ENCODE results near the gene ZNF664.

The ZNF664 gene

DNA sequence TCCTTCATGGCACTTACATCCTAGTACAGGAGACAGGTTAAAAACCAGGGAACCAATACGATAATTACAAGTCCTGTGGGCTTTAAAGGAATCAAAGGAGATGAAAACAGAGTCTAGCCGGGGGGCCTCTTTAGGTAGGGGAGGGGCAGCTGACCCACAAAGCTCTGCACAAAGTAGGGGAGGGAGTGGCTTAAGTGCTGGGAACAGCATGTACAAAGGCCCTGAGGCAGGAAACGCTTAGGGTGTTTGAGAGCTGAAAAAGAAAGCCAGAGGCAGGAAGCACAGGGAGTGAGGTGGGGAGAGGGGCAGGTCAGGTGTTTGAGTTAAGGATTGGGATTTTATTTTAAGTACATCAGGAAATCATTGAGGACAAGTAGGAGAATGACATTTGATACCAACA, 37.7 kb downstream of the ZNF664 start:
- no peak for DNase-seq (ENCODE audit: low read depth)
- H3K4me3 ChIP-seq (ENCODE audit: low read length): no peak overlapping the region
- TF ChIP-seq, protein P1, sequence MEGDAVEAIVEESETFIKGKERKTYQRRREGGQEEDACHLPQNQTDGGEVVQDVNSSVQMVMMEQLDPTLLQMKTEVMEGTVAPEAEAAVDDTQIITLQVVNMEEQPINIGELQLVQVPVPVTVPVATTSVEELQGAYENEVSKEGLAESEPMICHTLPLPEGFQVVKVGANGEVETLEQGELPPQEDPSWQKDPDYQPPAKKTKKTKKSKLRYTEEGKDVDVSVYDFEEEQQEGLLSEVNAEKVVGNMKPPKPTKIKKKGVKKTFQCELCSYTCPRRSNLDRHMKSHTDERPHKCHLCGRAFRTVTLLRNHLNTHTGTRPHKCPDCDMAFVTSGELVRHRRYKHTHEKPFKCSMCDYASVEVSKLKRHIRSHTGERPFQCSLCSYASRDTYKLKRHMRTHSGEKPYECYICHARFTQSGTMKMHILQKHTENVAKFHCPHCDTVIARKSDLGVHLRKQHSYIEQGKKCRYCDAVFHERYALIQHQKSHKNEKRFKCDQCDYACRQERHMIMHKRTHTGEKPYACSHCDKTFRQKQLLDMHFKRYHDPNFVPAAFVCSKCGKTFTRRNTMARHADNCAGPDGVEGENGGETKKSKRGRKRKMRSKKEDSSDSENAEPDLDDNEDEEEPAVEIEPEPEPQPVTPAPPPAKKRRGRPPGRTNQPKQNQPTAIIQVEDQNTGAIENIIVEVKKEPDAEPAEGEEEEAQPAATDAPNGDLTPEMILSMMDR (conservative IDR thresholded peaks at IDR 0.05; ENCODE audit: low read depth, low read length): no peak

DNA sequence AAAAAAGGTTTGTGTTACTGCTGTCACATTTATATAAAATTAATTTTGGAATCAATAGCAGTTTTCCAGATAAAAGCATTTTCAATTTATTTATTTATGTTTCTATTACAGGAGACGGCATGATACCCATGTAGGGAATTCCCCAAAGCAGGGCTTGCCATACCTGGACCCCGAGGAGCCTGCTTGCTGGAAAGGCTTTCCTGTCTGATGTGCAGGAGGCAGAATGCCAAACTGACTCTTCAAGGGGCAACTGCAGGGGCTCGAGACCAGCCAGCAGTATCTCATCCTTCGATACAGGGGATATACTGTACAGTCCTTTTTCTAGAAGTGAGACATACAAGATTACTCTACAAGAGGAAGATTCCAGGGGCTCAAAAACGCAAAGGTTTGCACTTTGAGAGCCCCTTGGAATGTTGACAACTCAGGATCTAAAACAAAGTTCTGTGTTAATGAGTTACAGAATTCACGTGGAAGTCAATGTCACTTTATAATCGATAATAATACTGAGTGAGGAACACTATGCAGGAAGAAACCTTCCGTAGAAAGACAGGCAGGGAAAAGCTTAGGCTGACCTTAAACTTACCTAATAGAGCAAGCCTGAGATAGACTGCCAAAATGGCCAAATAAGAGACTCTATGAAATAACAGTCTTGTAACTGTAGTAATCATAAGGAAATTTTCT, 38.6 kb downstream of the ZNF664 start:
- TF ChIP-seq, protein P1 (conservative IDR thresholded peaks at IDR 0.05; ENCODE audit: low read depth, low read length): no peak
- no peak for DNase-seq (ENCODE audit: low read depth)

DNA sequence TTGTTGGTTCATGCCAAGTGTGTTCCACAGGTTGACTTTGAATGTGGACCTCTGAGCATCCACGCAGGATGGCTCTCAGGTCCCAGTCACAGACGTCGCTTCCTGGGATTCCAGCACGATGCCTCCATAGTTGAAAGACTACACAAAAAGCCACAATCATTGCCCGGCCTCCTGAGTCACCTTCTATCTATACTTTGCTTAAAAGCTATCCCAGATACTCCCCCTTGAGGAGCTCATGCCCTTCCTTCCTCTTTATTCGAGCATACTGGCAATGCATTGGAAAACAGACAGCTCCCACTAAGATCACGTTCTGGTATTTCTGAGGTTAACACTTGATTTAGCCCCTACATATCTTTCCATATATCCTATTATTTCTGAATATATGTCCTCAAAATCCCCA, 40.1 kb downstream of the ZNF664 start:
- H3K4me3 ChIP-seq (ENCODE audit: low read length): no peak overlapping the region
- DNase-seq (ENCODE audit: low read depth): no peak
- TF ChIP-seq, protein P1 (conservative IDR thresholded peaks at IDR 0.05; ENCODE audit: low read depth, low read length): no peak

More for the DNA sequence above, 38.6 kb downstream of the ZNF664 start:
- H3K4me3 ChIP-seq (ENCODE audit: low read length): no peak overlapping the region

DNA sequence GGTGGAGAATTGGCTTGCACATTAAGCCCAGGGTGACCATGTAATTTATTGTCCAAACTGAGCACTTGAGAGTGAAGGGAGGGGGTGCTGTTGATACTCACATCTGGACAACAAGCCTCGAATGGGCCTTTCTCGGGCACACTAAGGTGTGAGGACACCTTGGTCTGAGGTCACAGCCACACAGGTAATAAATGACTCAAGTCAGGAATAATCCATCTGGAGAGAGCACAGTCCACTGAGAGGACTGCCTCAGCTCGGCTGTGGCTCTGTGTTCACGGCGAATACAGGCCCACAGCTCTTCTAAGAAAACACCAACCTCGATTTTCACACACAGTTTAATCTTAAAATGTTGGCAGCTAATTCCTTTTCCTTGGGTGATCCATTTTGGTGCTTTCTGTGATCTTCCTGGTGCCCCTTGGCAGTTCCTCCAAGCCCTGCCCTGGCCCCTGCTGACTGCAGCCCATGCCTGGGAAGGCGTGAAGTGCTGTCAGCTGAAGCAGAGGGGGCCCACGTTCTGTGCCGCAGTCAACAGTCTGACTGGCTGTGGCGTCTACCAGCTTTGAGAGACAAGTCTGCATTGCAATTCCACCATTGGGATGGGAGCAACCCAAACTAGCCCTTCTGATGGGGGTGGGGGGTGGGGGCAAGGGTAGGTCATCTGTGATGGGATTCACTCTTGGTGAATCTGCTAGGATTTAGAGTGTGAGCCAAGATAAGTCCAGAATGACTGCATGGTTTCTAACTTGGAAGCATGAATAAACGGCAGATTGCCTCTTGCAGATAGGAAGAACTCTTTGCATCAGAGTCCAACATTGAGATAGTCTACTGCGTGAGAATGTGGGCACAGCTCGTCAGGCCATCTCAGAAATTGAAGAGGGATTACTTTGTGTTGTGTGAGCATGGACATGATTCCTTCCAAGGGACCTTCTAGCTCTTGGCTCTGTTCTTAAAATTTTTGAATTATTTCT, 42.8 kb downstream of the ZNF664 start:
- no peak overlapping the region for H3K4me3 ChIP-seq (ENCODE audit: low read length)
- TF ChIP-seq, protein P1 (conservative IDR thresholded peaks at IDR 0.05; ENCODE audit: low read depth, low read length): no peak
- no peak for DNase-seq (ENCODE audit: low read depth)

DNA sequence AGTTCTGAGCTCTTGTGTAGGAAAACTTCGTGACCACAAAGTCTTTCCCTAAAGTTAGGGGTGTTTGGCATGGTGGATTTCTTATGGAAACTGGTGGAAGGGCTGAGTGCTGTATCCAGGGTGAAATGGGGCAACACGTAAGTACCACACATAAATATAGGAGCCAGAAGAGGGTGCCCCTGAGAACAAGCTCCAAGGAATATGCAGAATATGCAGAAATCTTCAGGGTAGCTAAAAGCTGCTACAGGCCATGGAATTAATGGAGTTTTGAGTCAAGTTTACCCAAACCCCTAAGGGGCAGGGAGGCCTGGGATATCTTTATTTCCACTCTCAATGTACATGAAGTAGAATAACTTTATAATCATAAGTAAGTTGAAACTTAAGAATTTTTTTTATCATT, 44.0 kb downstream of the ZNF664 start:
- H3K4me3 ChIP-seq (ENCODE audit: low read length): no peak overlapping the region
- no peak for DNase-seq (ENCODE audit: low read depth)
- TF ChIP-seq, protein P1 (conservative IDR thresholded peaks at IDR 0.05; ENCODE audit: low read depth, low read length): no peak

DNA sequence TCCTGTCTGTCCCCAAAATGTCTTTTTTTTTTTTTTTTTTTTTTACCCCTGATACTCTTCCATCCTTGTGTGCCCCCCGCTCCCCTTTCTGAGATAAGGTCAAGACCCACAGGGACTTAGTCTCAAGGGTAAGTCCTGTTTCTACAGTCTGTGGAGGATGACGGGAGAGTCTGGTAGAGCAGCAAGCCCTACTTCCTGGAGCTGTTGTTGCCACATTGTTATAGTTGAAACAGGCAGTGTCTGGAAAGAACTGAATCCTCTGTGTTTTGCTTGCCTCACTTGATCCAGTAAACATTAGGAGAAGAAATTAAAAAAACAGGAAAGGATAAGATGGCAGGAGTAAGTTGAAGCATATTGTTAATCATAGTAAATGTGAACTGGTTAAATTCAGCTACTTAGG, 45.5 kb downstream of the ZNF664 start:
- no peak overlapping the region for H3K4me3 ChIP-seq (ENCODE audit: low read length)
- TF ChIP-seq, protein P1 (conservative IDR thresholded peaks at IDR 0.05; ENCODE audit: low read depth, low read length): no peak
- DNase-seq (ENCODE audit: low read depth): no peak

Measured in retinal pigment epithelial cell (primary cell).